ENCODE measurements around the gene OR1L6. TPM values are rescaled to one million over a fixed set of nuclear protein-coding genes. Genes with fewer than 3 reads are reported as not detected.

The OR1L6 gene
- total and polyA plus RNA-seq, 2 experiments from 2014 or later, result not detected

- Histone ChIP-seq H3K4me1 (ENCODE audit: insufficient read depth) (no peaks in the 10 kb centered on the region), H3K4me2 (no peak overlapping the region), H3K36me3 (replicated peaks; ENCODE audit: insufficient read depth, low read depth) (no peaks in the 10 kb centered on the region), H3K9me2 (replicated peaks; ENCODE audit: insufficient read depth) (no peaks in the 10 kb centered on the region), H2AFZ (no peak overlapping the region), H3K27me3 (no peaks in the 10 kb centered on the region), H3K27ac (no peak overlapping the region), H3K79me2 (no peaks in the 10 kb centered on the region), H3K4me3 (no peak overlapping the region), H4K20me1 (ENCODE audit: insufficient read depth, poor library complexity, severe bottlenecking) (no peaks in the 10 kb centered on the region), H3K9me3 (ENCODE audit: low read depth) (no peaks in the 10 kb centered on the region)
- DNase-seq (ENCODE audit: low spot score), result no peak
- 70% methylated on average over 4 of the region's 4 CpGs for WGBS (ENCODE audit: low lambda C conversion rate, missing lambda C conversion rate)
- TF ChIP-seq CTCF (IDR thresholded peaks at IDR 0.05; ENCODE audit: poor library complexity), result no peak
- TF ChIP-seq EZH2 (IDR thresholded peaks at IDR 0.05; ENCODE audit: borderline replicate concordance), result no peak
- no peak for TF ChIP-seq EZH2phosphoT487 (IDR thresholded peaks at IDR 0.05; ENCODE audit: low read depth, severe bottlenecking, unreplicated experiment)
These were observed 22.9 kb upstream of the OR1L6 start for GRCh38 chr9:122719218-122719617.

GRCh38 chr9:122723690-122724089 is 18.4 kb upstream of the OR1L6 start, which contains the start of gene OR1L4:
Gene OR1L4, plus strand, starts transcription at chr9:122723990. Its CDS starts 0 bp downstream, at chr9:122723990.
- H3K4me1 ChIP-seq (ENCODE audit: insufficient read depth), result no peaks in the 10 kb centered on the region
- H3K9me3 ChIP-seq (ENCODE audit: low read depth), result no peaks in the 10 kb centered on the region
- WGBS (ENCODE audit: low lambda C conversion rate, missing lambda C conversion rate), result 69% methylated on average over 1 of the region's 1 CpG

GRCh38 chr9:122754825-122755224 is 12.7 kb downstream of the OR1L6 start:
- Histone ChIP-seq H3K9me2 (replicated peaks; ENCODE audit: insufficient read depth) (no peaks in the 10 kb centered on the region), H3K9me3 (ENCODE audit: low read depth) (no peaks in the 10 kb centered on the region), H3K79me2 (no peaks in the 10 kb centered on the region), H3K4me1 (ENCODE audit: insufficient read depth) (no peaks in the 10 kb centered on the region), H4K20me1 (ENCODE audit: insufficient read depth, poor library complexity, severe bottlenecking) (no peaks in the 10 kb centered on the region), H2AFZ (no peak overlapping the region), H3K4me3 (no peak overlapping the region), H3K4me2 (no peak overlapping the region), H3K36me3 (replicated peaks; ENCODE audit: insufficient read depth, low read depth) (no peaks in the 10 kb centered on the region), H3K27ac (no peak overlapping the region), H3K27me3 (no peaks in the 10 kb centered on the region)
- TF ChIP-seq EZH2 (IDR thresholded peaks at IDR 0.05; ENCODE audit: borderline replicate concordance), result no peak
- no peak for TF ChIP-seq CTCF (IDR thresholded peaks at IDR 0.05; ENCODE audit: poor library complexity)
- TF ChIP-seq EZH2phosphoT487 (IDR thresholded peaks at IDR 0.05; ENCODE audit: low read depth, severe bottlenecking, unreplicated experiment), result no peak
- 20% methylated on average over 2 of the region's 2 CpGs for WGBS (ENCODE audit: low lambda C conversion rate, missing lambda C conversion rate)
- DNase-seq (ENCODE audit: low spot score), result no peak

More at GRCh38 chr9:122723690-122724089, 18.4 kb upstream of the OR1L6 start, which contains the start of gene OR1L4:
- TF ChIP-seq EZH2phosphoT487 (IDR thresholded peaks at IDR 0.05; ENCODE audit: low read depth, severe bottlenecking, unreplicated experiment) (no peak), EZH2 (IDR thresholded peaks at IDR 0.05; ENCODE audit: borderline replicate concordance) (no peak), CTCF (IDR thresholded peaks at IDR 0.05; ENCODE audit: poor library complexity) (no peak)
- H3K4me2 ChIP-seq, result no peak within 1 kb of the TSS
- H3K79me2 ChIP-seq, result no peaks in the 10 kb centered on the region
- DNase-seq (ENCODE audit: low spot score), result no peak
- H2AFZ ChIP-seq, result no peak within 1 kb of the TSS
- no peaks in the 10 kb centered on the region for H3K9me2 ChIP-seq (replicated peaks; ENCODE audit: insufficient read depth)
- no peak within 1 kb of the TSS for H3K4me3 ChIP-seq
- no peaks in the 10 kb centered on the region for H3K36me3 ChIP-seq (replicated peaks; ENCODE audit: insufficient read depth, low read depth)
- no peaks in the 10 kb centered on the region for H3K27me3 ChIP-seq
- H3K27ac ChIP-seq, result no peak within 1 kb of the TSS
- H4K20me1 ChIP-seq (ENCODE audit: insufficient read depth, poor library complexity, severe bottlenecking), result no peaks in the 10 kb centered on the region

- H2AFZ ChIP-seq, result no peak overlapping the region
- no peaks in the 10 kb centered on the region for H4K20me1 ChIP-seq (ENCODE audit: insufficient read depth, poor library complexity, severe bottlenecking)
- H3K9me3 ChIP-seq (ENCODE audit: low read depth), result no peaks in the 10 kb centered on the region
- 73% methylated on average over 4 of the region's 4 CpGs for WGBS (ENCODE audit: low lambda C conversion rate, missing lambda C conversion rate)
- no peak for TF ChIP-seq EZH2phosphoT487 (IDR thresholded peaks at IDR 0.05; ENCODE audit: low read depth, severe bottlenecking, unreplicated experiment)
- no peak for TF ChIP-seq EZH2 (IDR thresholded peaks at IDR 0.05; ENCODE audit: borderline replicate concordance)
- TF ChIP-seq CTCF (IDR thresholded peaks at IDR 0.05; ENCODE audit: poor library complexity), result no peak
- DNase-seq (ENCODE audit: low spot score), result no peak
- H3K27me3 ChIP-seq, result no peaks in the 10 kb centered on the region
- H3K4me3 ChIP-seq, result no peak overlapping the region
- H3K36me3 ChIP-seq (replicated peaks; ENCODE audit: insufficient read depth, low read depth), result no peaks in the 10 kb centered on the region
- no peak overlapping the region for H3K27ac ChIP-seq
- no peak overlapping the region for H3K4me2 ChIP-seq
- no peaks in the 10 kb centered on the region for H3K79me2 ChIP-seq
- no peaks in the 10 kb centered on the region for H3K9me2 ChIP-seq (replicated peaks; ENCODE audit: insufficient read depth)
- H3K4me1 ChIP-seq (ENCODE audit: insufficient read depth), result no peaks in the 10 kb centered on the region
These were observed 25.7 kb downstream of the OR1L6 start for GRCh38 chr9:122767817-122768216.

Data from hepatocyte (in vitro differentiated cells).